Endodermal cell (in vitro differentiated cells): Measurements from ENCODE around the gene BARX2. TPM values are rescaled to one million over a fixed set of nuclear protein-coding genes. Genes with fewer than 3 reads are reported as not detected.

Source experiments
- DNase-seq: peaks from one replicate; pipeline ENCODE4 v3.0.0-alpha.2; 2017
- H3K27ac ChIP-seq: 2 replicates; pipeline ENCODE4 v1.5.1; 2013; ENCODE audit warnings: mild to moderate bottlenecking, low read depth, low read length, moderate library complexity
- H3K27me3 ChIP-seq: 2 replicates; pipeline ENCODE4 v1.6.1; 2013; ENCODE audit warnings: mild to moderate bottlenecking, low read length, moderate library complexity; ENCODE audit not compliant: insufficient read depth, control insufficient read depth, poor library complexity, severe bottlenecking
- H3K36me3 ChIP-seq: 2 replicates; pipeline ENCODE4 v1.7.0; 2013; ENCODE audit warnings: mild to moderate bottlenecking, low read length, moderate library complexity; ENCODE audit not compliant: control insufficient read depth, insufficient read depth
- H3K4me1 ChIP-seq: one replicate; pipeline ENCODE4 v1.7.0; 2013; ENCODE audit warnings: low read length; ENCODE audit not compliant: control insufficient read depth, insufficient read depth
- H3K4me3 ChIP-seq: 2 replicates; pipeline ENCODE4 v1.5.1; 2013; ENCODE audit warnings: mild to moderate bottlenecking, low read length, moderate library complexity
- H3K9ac ChIP-seq: 2 replicates; pipeline ENCODE4 v1.6.1; 2013; ENCODE audit warnings: mild to moderate bottlenecking, low read length, moderate library complexity; ENCODE audit not compliant: poor library complexity, severe bottlenecking; ENCODE audit errors: extremely low read depth
- H3K9me3 ChIP-seq: 2 replicates; pipeline ENCODE4 v1.6.1; 2013; ENCODE audit warnings: mild to moderate bottlenecking, low read length, moderate library complexity; ENCODE audit not compliant: control insufficient read depth
- H3K27ac Mint-ChIP-seq: 2 replicates; pipeline ENCODE4 v1.8.0; 2020; ENCODE audit warnings: mixed read lengths
- H3K27me3 Mint-ChIP-seq: 2 replicates; pipeline ENCODE4 v1.8.0; 2021; ENCODE audit warnings: mild to moderate bottlenecking, mixed read lengths; ENCODE audit not compliant: insufficient read depth
- H3K36me3 Mint-ChIP-seq: 2 replicates; pipeline ENCODE4 v1.8.0; 2020; ENCODE audit warnings: low read depth, mixed read lengths
- H3K4me1 Mint-ChIP-seq: 2 replicates; pipeline ENCODE4 v1.8.0; 2020; ENCODE audit warnings: mixed read lengths
- H3K4me3 Mint-ChIP-seq: 2 replicates; pipeline ENCODE4 v1.8.0; 2020; ENCODE audit warnings: mild to moderate bottlenecking, moderate library complexity, mixed read lengths
- H3K9me3 Mint-ChIP-seq: 2 replicates; pipeline ENCODE4 v1.8.0; 2020; ENCODE audit warnings: mild to moderate bottlenecking, mixed read lengths
- WGBS, 2 experiments: methylation state at CpG; one replicate each; pipeline versions ENCODE4 v1.1.5 to v1.1.7; 2013; ENCODE audit warnings: missing lambda C conversion rate in 2 of 2, mixed read lengths in 1 of 2; ENCODE audit not compliant: insufficient coverage in 1 of 2, insufficient read length in 1 of 2; 5-methylcytosine and 5-hydroxymethylcytosine counted together
- total RNA-seq, 2 donors: library from RNA; stranded (reverse); fragmentation: NEBNext Ultra II Directional in 1 of 2; extraction: Animal tissue kit (Norgen Biotek cat#: 25700) in 1 of 2; gene quantifications; 2 replicates in 1 of 2; 3 replicates in 1 of 2; pipeline ENCODE4 v1.2.1, GENCODE V29; 2021
- TF ChIP-seq, protein P1 (sequence below): fragments of 200-600 bp; sonication (generic); conservative IDR thresholded peaks from 2 replicates; pipeline ENCODE4 v1.5.0; 2021; ENCODE audit warnings: antibody characterized with exemption, mild to moderate bottlenecking

Gene BARX2
- total RNA-seq, 2 donors from 2014 or later: not detected

DNA sequence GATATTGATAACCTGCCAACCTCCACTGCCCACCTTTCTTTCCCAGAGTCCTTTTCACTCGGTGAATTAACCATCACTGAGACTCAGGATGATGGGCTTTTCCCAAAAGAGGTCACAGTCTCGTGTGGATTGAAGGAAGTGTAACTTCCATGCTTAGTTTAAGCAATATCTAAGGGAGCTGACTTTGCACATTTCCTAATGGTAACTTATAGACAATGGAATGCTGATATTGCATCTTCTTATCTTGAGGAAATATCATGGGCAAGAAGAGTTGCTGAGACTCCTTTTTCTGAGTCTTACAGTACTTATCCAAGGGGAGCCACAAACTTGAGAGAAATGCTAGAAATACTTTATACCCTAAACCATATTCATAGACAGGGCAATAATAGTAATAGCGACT, 8.8 kb downstream of the BARX2 start:
- no peaks in the 10 kb centered on the region for H3K9me3 ChIP-seq
- WGBS, 2 experiments: 88 to 100% methylated on average over 1 to 3 of the region's 3 CpGs
- peaks cover 4% of the 10 kb centered on the region for H3K27me3 ChIP-seq
- no peaks in the 10 kb centered on the region for H3K4me1 ChIP-seq
- no peak overlapping the region for H3K9ac ChIP-seq
- TF ChIP-seq, protein P1, sequence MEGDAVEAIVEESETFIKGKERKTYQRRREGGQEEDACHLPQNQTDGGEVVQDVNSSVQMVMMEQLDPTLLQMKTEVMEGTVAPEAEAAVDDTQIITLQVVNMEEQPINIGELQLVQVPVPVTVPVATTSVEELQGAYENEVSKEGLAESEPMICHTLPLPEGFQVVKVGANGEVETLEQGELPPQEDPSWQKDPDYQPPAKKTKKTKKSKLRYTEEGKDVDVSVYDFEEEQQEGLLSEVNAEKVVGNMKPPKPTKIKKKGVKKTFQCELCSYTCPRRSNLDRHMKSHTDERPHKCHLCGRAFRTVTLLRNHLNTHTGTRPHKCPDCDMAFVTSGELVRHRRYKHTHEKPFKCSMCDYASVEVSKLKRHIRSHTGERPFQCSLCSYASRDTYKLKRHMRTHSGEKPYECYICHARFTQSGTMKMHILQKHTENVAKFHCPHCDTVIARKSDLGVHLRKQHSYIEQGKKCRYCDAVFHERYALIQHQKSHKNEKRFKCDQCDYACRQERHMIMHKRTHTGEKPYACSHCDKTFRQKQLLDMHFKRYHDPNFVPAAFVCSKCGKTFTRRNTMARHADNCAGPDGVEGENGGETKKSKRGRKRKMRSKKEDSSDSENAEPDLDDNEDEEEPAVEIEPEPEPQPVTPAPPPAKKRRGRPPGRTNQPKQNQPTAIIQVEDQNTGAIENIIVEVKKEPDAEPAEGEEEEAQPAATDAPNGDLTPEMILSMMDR: no peak
- no peaks in the 10 kb centered on the region for H3K36me3 ChIP-seq
- H3K27me3 Mint-ChIP-seq: peaks cover 40% of the 10 kb centered on the region
- H3K27ac Mint-ChIP-seq: no peak overlapping the region
- H3K4me3 ChIP-seq: no peak overlapping the region
- H3K4me3 Mint-ChIP-seq: no peak overlapping the region
- no peaks in the 10 kb centered on the region for H3K9me3 Mint-ChIP-seq
- H3K4me1 Mint-ChIP-seq: peaks cover 3% of the 10 kb centered on the region
- no peak for DNase-seq
- H3K36me3 Mint-ChIP-seq: no peaks in the 10 kb centered on the region
- no peak overlapping the region for H3K27ac ChIP-seq

DNA sequence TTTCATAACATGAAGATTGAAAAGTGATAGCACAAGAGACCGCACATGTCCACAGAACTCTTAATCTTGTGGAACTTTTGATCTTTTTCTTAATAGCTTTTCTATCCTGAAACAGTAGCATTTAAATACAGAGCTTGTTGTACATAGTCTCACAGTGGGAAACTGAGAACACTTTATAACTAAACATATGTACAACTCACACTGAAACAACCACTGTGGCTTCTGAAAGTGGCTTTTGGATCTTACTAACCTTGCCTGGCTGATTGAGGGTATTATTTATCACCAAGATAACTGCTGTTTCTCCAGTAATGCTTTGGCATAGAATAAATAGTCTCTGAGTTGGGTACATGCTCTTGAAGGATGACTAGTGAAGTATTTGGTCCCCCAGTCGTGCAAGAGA, 10.2 kb downstream of the BARX2 start:
- no peaks in the 10 kb centered on the region for H3K27me3 ChIP-seq
- H3K9me3 ChIP-seq: no peaks in the 10 kb centered on the region
- no peak overlapping the region for H3K27ac Mint-ChIP-seq
- TF ChIP-seq, protein P1: no peak
- no peak overlapping the region for H3K27ac ChIP-seq
- no peak overlapping the region for H3K4me3 ChIP-seq
- H3K36me3 ChIP-seq: no peaks in the 10 kb centered on the region
- no peak overlapping the region for H3K4me3 Mint-ChIP-seq
- H3K36me3 Mint-ChIP-seq: no peaks in the 10 kb centered on the region
- H3K4me1 ChIP-seq: no peaks in the 10 kb centered on the region
- peaks cover 3% of the 10 kb centered on the region for H3K4me1 Mint-ChIP-seq
- no peak for DNase-seq
- no peaks in the 10 kb centered on the region for H3K9me3 Mint-ChIP-seq
- 86 to 100% methylated on average over 1 to 2 of the region's 2 CpGs for WGBS, 2 experiments
- H3K9ac ChIP-seq: no peak overlapping the region
- H3K27me3 Mint-ChIP-seq: peaks cover 26% of the 10 kb centered on the region

DNA sequence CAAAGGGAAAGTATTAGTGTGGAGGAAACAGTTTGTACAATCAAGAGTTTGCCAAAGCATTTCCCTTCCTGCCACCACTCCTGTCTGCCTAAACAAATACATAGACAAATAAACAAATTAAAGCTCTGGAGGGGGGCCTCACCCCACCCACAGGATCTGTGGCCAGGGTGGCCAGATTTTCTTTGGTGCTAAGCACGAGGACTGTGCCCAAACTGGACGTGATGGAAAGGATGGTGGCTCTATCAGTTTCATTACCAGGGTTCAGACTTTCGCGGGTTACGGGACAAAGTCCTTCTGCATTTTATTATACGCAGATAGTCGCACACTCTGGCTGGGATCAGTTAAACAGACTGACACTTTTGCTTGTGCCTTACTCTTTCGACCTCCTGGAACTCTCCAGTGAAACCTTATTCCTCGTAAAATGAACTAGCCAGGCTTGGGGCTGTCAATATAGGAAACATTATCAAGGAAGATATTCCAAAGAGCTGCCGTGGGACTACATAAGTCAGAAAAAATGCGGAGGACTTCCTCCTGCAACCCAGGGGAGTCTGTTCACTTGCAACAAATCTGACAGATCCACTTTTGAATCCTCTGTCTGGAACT, 11.2 kb downstream of the BARX2 start:
- H3K4me3 Mint-ChIP-seq: no peak overlapping the region
- Histone ChIP-seq H3K4me3 (no peak overlapping the region), H3K4me1 (no peaks in the 10 kb centered on the region), H3K36me3 (no peaks in the 10 kb centered on the region), H3K9me3 (no peaks in the 10 kb centered on the region), H3K9ac (no peak overlapping the region), H3K27me3 (no peaks in the 10 kb centered on the region), H3K27ac (no peak overlapping the region)
- H3K36me3 Mint-ChIP-seq: no peaks in the 10 kb centered on the region
- TF ChIP-seq, protein P1: no peak
- 88 to 91% methylated on average over 11 of the region's 11 CpGs for WGBS, 2 experiments
- no peak for DNase-seq
- H3K27ac Mint-ChIP-seq: no peak overlapping the region
- peaks cover 3% of the 10 kb centered on the region for H3K4me1 Mint-ChIP-seq
- H3K9me3 Mint-ChIP-seq: no peaks in the 10 kb centered on the region
- H3K27me3 Mint-ChIP-seq: peaks cover 20% of the 10 kb centered on the region
